Tibial nerve (tissue), 4 donors: ENCODE data around the gene ADGRG6. TPM values are rescaled to one million over a fixed set of nuclear protein-coding genes. Genes with fewer than 3 reads are reported as not detected.

ENCODE experiments used
- DNase-seq, 2 donors: peaks; one replicate each; pipeline ENCODE4 v3.0.0-alpha.2; 2019; ENCODE audit warnings: low spot score in 2 of 2
- H3K27ac ChIP-seq, 4 donors: fragments of 200-600 bp; sonication (generic) in 3 of 4; one replicate each; pipeline ENCODE4 v1.5.1; 2017 to 2019; ENCODE audit warnings: mild to moderate bottlenecking in 1 of 4
- H3K27me3 ChIP-seq, 2 donors: fragments of 200-600 bp; sonication (generic) in 1 of 2; one replicate each; pipeline versions ENCODE4 v1.5.1 to v1.6.0; 2017 to 2019
- H3K36me3 ChIP-seq, 3 donors: fragments of 200-600 bp; sonication (generic); one replicate each; pipeline ENCODE4 v1.5.1; 2018 to 2019
- H3K4me1 ChIP-seq, 4 donors: fragments of 200-600 bp; sonication (generic) in 3 of 4; one replicate each; pipeline ENCODE4 v1.5.1; 2017 to 2019
- H3K4me3 ChIP-seq, 4 donors: fragments of 200-600 bp; sonication (generic) in 3 of 4; one replicate each; pipeline ENCODE4 v1.5.1; 2017 to 2019; ENCODE audit warnings: mild to moderate bottlenecking in 1 of 4, moderate library complexity in 1 of 4
- H3K9me3 ChIP-seq, 4 donors: fragments of 200-600 bp; sonication (generic) in 3 of 4; one replicate each; pipeline ENCODE4 v1.5.1; 2017 to 2019
- CTCF ChIP-seq, 5 experiments: fragments of 200-600 bp in 3 of 5; fragments of 450-650 bp in 2 of 5; sonication (generic) in 3 of 5; IDR thresholded peaks; one replicate each; pipeline ENCODE4 v1.5.1; 2016 to 2019; ENCODE audit warnings: antibody characterized with exemption in 5 of 5, mild to moderate bottlenecking in 3 of 5, moderate library complexity in 2 of 5
- EP300 ChIP-seq, 2 donors: sonication (generic); formaldehyde crosslinking; IDR thresholded peaks; one replicate each; pipeline ENCODE4 v1.6.1; 2017; ENCODE audit warnings: antibody characterized with exemption in 2 of 2, mild to moderate bottlenecking in 1 of 2
- POLR2A ChIP-seq, 2 donors: fragments of 450-650 bp; IDR thresholded peaks; one replicate each; pipeline ENCODE4 v1.6.1; 2017; ENCODE audit warnings: antibody characterized with exemption in 2 of 2, mild to moderate bottlenecking in 2 of 2, moderate library complexity in 2 of 2
- WGBS, 2 donors: methylation state at CpG; one replicate each; pipeline ENCODE4 v1.1.5; 2018; 5-methylcytosine and 5-hydroxymethylcytosine counted together
- total RNA-seq, 4 donors: library from RNA; depleted of rRNA; stranded (reverse); fragments of >200 nt; gene quantifications; one replicate each; pipeline ENCODE4 v1.1.0, GENCODE V29; 2016

ADGRG6 gene
- total RNA-seq, 4 donors from 2014 or later: 35.4 to 59.9 (median 39.1) TPM

GRCh38 chr6:142333431-142333830 lies 31.6 kb downstream of the ADGRG6 start:
- 92 to 97% methylated on average over 2 of the region's 2 CpGs for WGBS, 2 donors
- no peak for TF ChIP-seq EP300 (IDR thresholded peaks at IDR 0.05)
- TF ChIP-seq CTCF (IDR thresholded peaks at IDR 0.05): no peak
- no peak for TF ChIP-seq POLR2A (IDR thresholded peaks at IDR 0.05)
- Histone ChIP-seq H3K27ac (no peak overlapping the region), H3K4me1 (peaks cover 0 to 41% (median 2%) of the 10 kb centered on the region in 4 donors), H3K4me3 (no peak overlapping the region), H3K9me3 (no peaks in the 10 kb centered on the region), H3K27me3 (no peaks in the 10 kb centered on the region), H3K36me3 (no peaks in the 10 kb centered on the region)
- DNase-seq: no peak

GRCh38 chr6:142334294-142334693 lies 32.5 kb downstream of the ADGRG6 start:
- H3K4me3 ChIP-seq: no peak overlapping the region
- peak overlapping the region in 1 of 4 donors; percentile 23 for H3K27ac ChIP-seq
- 68 to 78% methylated on average over 2 of the region's 2 CpGs for WGBS, 2 donors
- no peaks in the 10 kb centered on the region for H3K9me3 ChIP-seq
- no peaks in the 10 kb centered on the region for H3K36me3 ChIP-seq
- H3K4me1 ChIP-seq: peaks cover 0 to 41% (median 2%) of the 10 kb centered on the region in 4 donors
- DNase-seq: no peak
- H3K27me3 ChIP-seq: no peaks in the 10 kb centered on the region
- no peak for TF ChIP-seq POLR2A (IDR thresholded peaks at IDR 0.05)
- TF ChIP-seq CTCF (IDR thresholded peaks at IDR 0.05): no peak
- TF ChIP-seq EP300 (IDR thresholded peaks at IDR 0.05): no peak

GRCh38 chr6:142335415-142335814 lies 33.6 kb downstream of the ADGRG6 start:
- no peak for DNase-seq
- peak overlapping the region in 1 of 4 donors; percentile 9 for H3K27ac ChIP-seq
- no peaks in the 10 kb centered on the region for H3K36me3 ChIP-seq
- H3K9me3 ChIP-seq: no peaks in the 10 kb centered on the region
- H3K4me3 ChIP-seq: no peak overlapping the region
- H3K27me3 ChIP-seq: no peaks in the 10 kb centered on the region
- H3K4me1 ChIP-seq: peaks cover 0 to 43% (median under 1%) of the 10 kb centered on the region in 4 donors
- 48 to 58% methylated on average over 2 of the region's 2 CpGs for WGBS, 2 donors
- no peak for TF ChIP-seq CTCF (IDR thresholded peaks at IDR 0.05)
- TF ChIP-seq EP300 (IDR thresholded peaks at IDR 0.05): no peak
- no peak for TF ChIP-seq POLR2A (IDR thresholded peaks at IDR 0.05)

GRCh38 chr6:142336183-142336582 lies 34.4 kb downstream of the ADGRG6 start:
- no peaks in the 10 kb centered on the region for H3K9me3 ChIP-seq
- TF ChIP-seq POLR2A (IDR thresholded peaks at IDR 0.05) (no peak), EP300 (IDR thresholded peaks at IDR 0.05) (no peak), CTCF (IDR thresholded peaks at IDR 0.05) (no peak)
- no peak overlapping the region for H3K4me3 ChIP-seq
- DNase-seq: no peak
- H3K4me1 ChIP-seq: peaks cover 0 to 37% (median 0%) of the 10 kb centered on the region in 4 donors
- no peaks in the 10 kb centered on the region for H3K36me3 ChIP-seq
- H3K27me3 ChIP-seq: no peaks in the 10 kb centered on the region
- H3K27ac ChIP-seq: peak overlapping the region in 2 of 4 donors; percentile 9 to 32

GRCh38 chr6:142336787-142337186 lies 35.0 kb downstream of the ADGRG6 start:
- no peak for TF ChIP-seq POLR2A (IDR thresholded peaks at IDR 0.05)
- no peak for TF ChIP-seq CTCF (IDR thresholded peaks at IDR 0.05)
- TF ChIP-seq EP300 (IDR thresholded peaks at IDR 0.05): no peak
- H3K36me3 ChIP-seq: no peaks in the 10 kb centered on the region
- WGBS, 2 donors: 73 to 94% methylated on average over 3 of the region's 3 CpGs
- no peak for DNase-seq
- H3K4me1 ChIP-seq: peaks cover 0 to 34% (median 0%) of the 10 kb centered on the region in 4 donors
- H3K27ac ChIP-seq: no peak overlapping the region
- H3K4me3 ChIP-seq: no peak overlapping the region
- no peaks in the 10 kb centered on the region for H3K27me3 ChIP-seq
- H3K9me3 ChIP-seq: no peaks in the 10 kb centered on the region
